Heart left ventricle (tissue), 16 donors: Measurements from ENCODE around the gene ARHGAP18. TPM values are rescaled to one million over a fixed set of nuclear protein-coding genes. Genes with fewer than 3 reads are reported as not detected.

ENCODE experiments used
- ATAC-seq, 4 donors: fragments of 200-7000 bp; cut with Tn5 transposase; one replicate each; pipeline ENCODE4 v1.9.1; 2020 to 2022; ENCODE audit warnings: moderate library complexity in 4 of 4, mild to moderate bottlenecking in 3 of 4, moderate number of reproducible peaks in 1 of 4
- DNase-seq, 5 donors: peaks; one replicate each; pipeline ENCODE4 v3.0.0-alpha.2; 2020
- H3K27ac ChIP-seq, 12 donors: fragments of 200-600 bp; sonication (generic) in 4 of 12; one replicate each; pipeline versions ENCODE4 v1.5.0 to v1.8.0; 2016 to 2022; ENCODE audit warnings: mild to moderate bottlenecking in 2 of 12
- H3K27me3 ChIP-seq, 9 donors: fragments of 200-600 bp; sonication (generic) in 2 of 9; one replicate each; pipeline versions ENCODE4 v1.5.1 to v1.8.0; 2016 to 2022; ENCODE audit warnings: mild to moderate bottlenecking in 3 of 9
- H3K36me3 ChIP-seq, 9 donors: fragments of 200-600 bp; sonication (generic) in 2 of 9; one replicate each; pipeline versions ENCODE4 v1.5.0 to v1.8.0; 2018 to 2022; ENCODE audit warnings: mild to moderate bottlenecking in 2 of 9
- H3K4me1 ChIP-seq, 12 donors: fragments of 200-600 bp; sonication (generic) in 4 of 12; one replicate each; pipeline versions ENCODE4 v1.5.0 to v1.8.0; 2016 to 2022; ENCODE audit warnings: mild to moderate bottlenecking in 3 of 12
- H3K4me3 ChIP-seq, 12 donors: fragments of 200-600 bp; sonication (generic) in 4 of 12; one replicate each; pipeline versions ENCODE4 v1.5.0 to v1.8.0; 2017 to 2022; ENCODE audit warnings: mild to moderate bottlenecking in 9 of 12, moderate library complexity in 4 of 12
- H3K9me3 ChIP-seq, 12 donors: fragments of 200-600 bp; sonication (generic) in 4 of 12; one replicate each; pipeline versions ENCODE4 v1.5.0 to v1.8.0; 2016 to 2022; ENCODE audit warnings: mild to moderate bottlenecking in 1 of 12
- CTCF ChIP-seq, 12 donors: fragments of 200-600 bp; sonication (generic) in 4 of 12; IDR thresholded peaks; one replicate each; pipeline versions ENCODE4 v1.5.0 to v1.8.0; 2018 to 2022; ENCODE audit warnings: antibody characterized with exemption in 12 of 12, mild to moderate bottlenecking in 5 of 12
- POLR2A ChIP-seq, 2 donors: fragments of 450-650 bp; IDR thresholded peaks; one replicate each; pipeline ENCODE4 v1.6.1; 2017; ENCODE audit warnings: antibody characterized with exemption in 2 of 2, mild to moderate bottlenecking in 2 of 2, moderate library complexity in 2 of 2
- WGBS, 4 donors: extraction: QIAGEN DNeasy Blood & Tissue Kit in 2 of 4; methylation state at CpG; one replicate each; pipeline versions ENCODE4 v1.1.5 to v1.1.7; 2013 to 2018; 5-methylcytosine and 5-hydroxymethylcytosine counted together
- intact Hi-C, 10 donors: fragments of 100-400 bp; cut with DNase I; formaldehyde crosslinking; loops; one replicate each; pipeline versions ENCODE4 v1.11.1 to v1.14.2; 2022
- polyA plus RNA-seq, 2 donors: library from polyadenylated mRNA; stranded (reverse); fragments of 200-250 nt; gene quantifications; one replicate each; pipeline ENCODE4 v1.2.3, GENCODE V29; 2013
- total RNA-seq, 9 donors: library from RNA; depleted of rRNA in 2 of 9; stranded (reverse); fragments of >200 nt in 2 of 9; fragmentation: NEBNext Ultra II Directional in 3 of 9; extraction: Animal tissue kit (Norgen Biotek cat#: 25700) in 3 of 9; gene quantifications; one replicate each; pipeline versions ENCODE4 v1.1.0 to v1.2.4, GENCODE V29; 2016 to 2023
- donor health status: ischemic (EF 13 %, LVEDD 7.1; RV severe dilation, severe dysfunction).
- donor health status: healthy with polysubstance abuse.
- donor health status: DM: no; HTN: yes; CAD: no.
- donor health status: DM: no; HTN: no; CAD: no.
- donor health status: ischemic (EF 25% LVEDD 6.9; RV normal size, moderate dysfunction).
- donor health status: ischemic (EF 25% LVEDD 5.7; RV mildly dilated, moderate dysfunction).
- donor health status: healthy.
- donor health status: DM: yes; HTN: yes; CAD: no.
- donor health status: ischemic (EF 35%, LVEDD 5.7; RV mildly dilated, moderate dysfunction).
- donor health status: nonischemic (EF 11% LVEDD 7.7; RV severe dilation, severe dysfunction).
- donor health status: DM: yes; HTN: yes; CAD: no.
- donor health status: PGD.
- donor health status: ischemic (EF 29% LVEDD 5.4; RV normal size, mild dysfunction).
- donor health status: nonischemic (EF 23%, LVEDD 6.1; RV moderate dilation, normal function).

ARHGAP18 gene
- total and polyA plus RNA-seq, 11 donors, result 1.6 to 26.4 (median 3.9) TPM

- ATAC-seq (no peak), DNase-seq (no peak)
- H3K9me3 ChIP-seq, result no peaks in the 10 kb centered on the region
- H3K4me3 ChIP-seq, result no peak overlapping the region
- 43 to 59% (median 51%) methylated on average over 8 of the region's 8 CpGs for WGBS, 4 donors
- H3K27me3 ChIP-seq, result no peaks in the 10 kb centered on the region
- peaks cover 0 to 6% (median 0%) of the 10 kb centered on the region in 12 donors for H3K4me1 ChIP-seq
- H3K27ac ChIP-seq, result no peak overlapping the region
- intact Hi-C loops, result loop anchor here in 9 of 10 donors (1.0 to 5.0 kb wide), 6 partner anchors 130 to 233 kb away; no protein-coding TSS in a partner anchor
- no peaks in the 10 kb centered on the region for H3K36me3 ChIP-seq
- TF ChIP-seq CTCF (IDR thresholded peaks at IDR 0.05) (peak; percentile 38 to 70 (median 58)), POLR2A (IDR thresholded peaks at IDR 0.05) (no peak)
Observed at GRCh38 chr6:129730477-129731165, 20.6 kb upstream of the ARHGAP18 start.

- no peak overlapping the region for H3K27ac ChIP-seq
Observed at GRCh38 chr6:129726650-129727049, 16.7 kb upstream of the ARHGAP18 start.

DNA sequence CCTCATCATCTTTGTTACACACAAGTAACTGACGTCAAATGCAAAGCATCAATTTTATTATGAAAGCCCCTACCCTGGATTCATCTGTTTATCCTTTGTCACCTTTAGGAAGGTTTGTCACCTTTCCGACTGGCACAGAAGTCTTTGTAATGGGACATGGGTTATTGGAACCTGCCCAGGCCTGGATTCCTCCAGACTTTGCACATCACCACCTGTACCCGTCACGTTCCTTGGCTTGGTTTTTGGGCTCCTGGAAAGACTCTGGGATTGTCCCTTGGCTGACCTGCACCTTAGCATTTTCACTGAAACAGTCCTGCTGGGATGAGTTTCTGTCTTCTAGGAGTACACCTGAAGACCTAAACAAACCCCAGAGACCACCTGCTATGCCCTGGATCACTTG is 15.4 kb upstream of the ARHGAP18 start:
- H3K27ac ChIP-seq, result no peak overlapping the region
- H3K36me3 ChIP-seq, result no peaks in the 10 kb centered on the region
- no peaks in the 10 kb centered on the region for H3K27me3 ChIP-seq
- no peak for ATAC-seq
- peaks cover 0 to 17% (median 0%) of the 10 kb centered on the region in 12 donors for H3K4me1 ChIP-seq
- 60 to 80% (median 72%) methylated on average over 4 of the region's 4 CpGs for WGBS, 4 donors
- intact Hi-C loops, result no loop called here
- no peak for TF ChIP-seq POLR2A (IDR thresholded peaks at IDR 0.05)
- no peak for TF ChIP-seq CTCF (IDR thresholded peaks at IDR 0.05)
- H3K9me3 ChIP-seq, result no peaks in the 10 kb centered on the region
- H3K4me3 ChIP-seq, result no peak overlapping the region
- DNase-seq, result no peak

More at GRCh38 chr6:129726650-129727049, 16.7 kb upstream of the ARHGAP18 start:
- H3K4me1 ChIP-seq, result peaks cover 0 to 17% (median 0%) of the 10 kb centered on the region in 12 donors
- no peak overlapping the region for H3K4me3 ChIP-seq
- H3K27me3 ChIP-seq, result no peaks in the 10 kb centered on the region
- intact Hi-C loops, result no loop called here
- TF ChIP-seq CTCF (IDR thresholded peaks at IDR 0.05) (no peak), POLR2A (IDR thresholded peaks at IDR 0.05) (no peak)
- ATAC-seq, result no peak
- no peaks in the 10 kb centered on the region for H3K36me3 ChIP-seq
- DNase-seq, result no peak
- H3K9me3 ChIP-seq, result no peaks in the 10 kb centered on the region

GRCh38 chr6:129719692-129720091 is 9.7 kb upstream of the ARHGAP18 start:
- ATAC-seq, result peak in 3 of 4 donors; percentile 20 to 65 (median 41)
- H3K27ac ChIP-seq, result peak overlapping the region in 1 of 12 donors; percentile 0
- WGBS, 4 donors, result 61 to 67% (median 64%) methylated on average over 3 of the region's 3 CpGs

More at GRCh38 chr6:129719692-129720091, 9.7 kb upstream of the ARHGAP18 start:
- no peak for TF ChIP-seq POLR2A (IDR thresholded peaks at IDR 0.05)
- TF ChIP-seq CTCF (IDR thresholded peaks at IDR 0.05), result no peak
- Histone ChIP-seq H3K4me1 (peaks cover 0 to 22% (median 2%) of the 10 kb centered on the region in 12 donors), H3K36me3 (no peaks in the 10 kb centered on the region), H3K9me3 (no peaks in the 10 kb centered on the region), H3K27me3 (no peaks in the 10 kb centered on the region), H3K4me3 (no peak overlapping the region)
- DNase-seq, result no peak
- intact Hi-C loops, result no loop called here
